GM12878 (cell line): ENCODE data around the gene OTULIN.

Experiments
- CREM ChIP-seq: IDR thresholded peaks from 2 replicates; pipeline ENCODE4 v1.6.1; 2014; ENCODE audit warnings: antibody characterized with exemption, low read depth
- CTCF ChIP-seq, 3 experiments: IDR thresholded peaks in 2 of 3; conservative IDR thresholded peaks in 1 of 3; 2 replicates each; pipeline ENCODE4 v1.5.1; 2011; ENCODE audit warnings: low read depth in 3 of 3, low read length in 3 of 3, mild to moderate bottlenecking in 3 of 3, control low read depth in 2 of 3, moderate library complexity in 2 of 3, inconsistent platforms in 1 of 3, mixed read lengths in 1 of 3; ENCODE audit not compliant: control insufficient read depth in 2 of 3, insufficient read depth in 1 of 3; ENCODE audit errors: extremely low read depth in 1 of 3
- ELK1 ChIP-seq: IDR thresholded peaks from 2 replicates; pipeline ENCODE4 v1.6.1; 2012; ENCODE audit warnings: low read depth, low read length, improper control_type of control experiment
- EP300 ChIP-seq, 2 experiments: fragments of 150-350 bp in 1 of 2; IDR thresholded peaks; 2 replicates each; pipeline ENCODE4 v1.6.1; 2011 to 2012; ENCODE audit warnings: low read depth in 2 of 2, low read length in 2 of 2, borderline replicate concordance in 1 of 2, improper control_type of control experiment in 1 of 2, inconsistent platforms in 1 of 2; ENCODE audit not compliant: control insufficient read depth in 1 of 2
- EZH2 ChIP-seq: IDR thresholded peaks from 2 replicates; pipeline ENCODE4 v1.6.1; 2012; ENCODE audit warnings: low read depth, mild to moderate bottlenecking, control low read depth, inconsistent platforms, low read length, borderline replicate concordance; ENCODE audit not compliant: control insufficient read depth
- MAX ChIP-seq: IDR thresholded peaks from 2 replicates; pipeline ENCODE4 v1.6.1; 2012; ENCODE audit warnings: low read depth, low read length, improper control_type of control experiment
- MYC ChIP-seq: IDR thresholded peaks from 2 replicates; pipeline ENCODE4 v1.6.1; 2011; ENCODE audit warnings: mild to moderate bottlenecking, low read length, moderate library complexity, inconsistent platforms; ENCODE audit not compliant: insufficient read depth, insufficient replicate concordance, insufficient read length, severe bottlenecking
- POLR2A ChIP-seq: IDR thresholded peaks from 2 replicates; pipeline ENCODE4 v1.6.1; 2011; ENCODE audit warnings: low read depth, mild to moderate bottlenecking, low read length
- POLR2AphosphoS5 ChIP-seq: IDR thresholded peaks from 2 replicates; pipeline ENCODE4 v1.6.1; 2011; ENCODE audit warnings: mild to moderate bottlenecking, low read length, inconsistent platforms
- RCOR1 ChIP-seq: conservative IDR thresholded peaks from 2 replicates; pipeline ENCODE4 v1.6.1; 2012; ENCODE audit warnings: low read depth, low read length, improper control_type of control experiment
- TARDBP ChIP-seq: IDR thresholded peaks from 2 replicates; pipeline ENCODE4 v1.6.1; 2016; ENCODE audit warnings: borderline replicate concordance
- WRNIP1 ChIP-seq: IDR thresholded peaks from 2 replicates; pipeline ENCODE4 v1.6.1; 2011; ENCODE audit warnings: low read depth, low read length, improper control_type of control experiment, borderline replicate concordance

GRCh38 chr5:14665101-14665822, 744 bp downstream of the OTULIN start:
- TF ChIP-seq POLR2AphosphoS5 (no peak), CTCF (IDR thresholded peaks at IDR 0.05 in 2 of 3, conservative IDR thresholded peaks at IDR 0.05 in 1 of 3; ENCODE audit: control insufficient read depth in 2 of 3, extremely low read depth in 1 of 3, insufficient read depth in 1 of 3, low read depth in 3 of 3, low read length in 3 of 3) (peak in 1 of 3 experiments; percentile 32; a peak in 2 of 6 replicates), MAX (no peak), RCOR1 (no peak), MYC (no peak), TARDBP (no peak), ELK1 (no peak), WRNIP1 (no peak), CREM (no peak), EZH2 (no peak), EP300 (IDR thresholded peaks at IDR 0.05; ENCODE audit: borderline replicate concordance in 1 of 2, control insufficient read depth in 1 of 2, low read depth in 2 of 2, low read length in 2 of 2) (no peak), POLR2A (no peak; the same call in 1 of the 2 replicates)
